Loucy (cell line): ENCODE results near the gene PIM3.

Experiments used
- H2AFZ ChIP-seq: fragments of 200-600 bp; sonication (generic); 2 replicates; pipeline ENCODE4 v1.6.0; 2016; ENCODE audit warnings: antibody characterized with exemption, mild to moderate bottlenecking, low read length, moderate library complexity
- H3F3A ChIP-seq: fragments of 200-600 bp; 2 replicates; pipeline ENCODE4 v1.6.0; 2016; ENCODE audit warnings: antibody characterized with exemption, low read depth, mild to moderate bottlenecking
- H3K27me3 ChIP-seq: fragments of 200-600 bp; sonication (generic); 2 replicates; pipeline ENCODE4 v1.6.1; 2014; ENCODE audit warnings: low read length, mild to moderate bottlenecking; ENCODE audit not compliant: insufficient read depth, poor library complexity, severe bottlenecking
- H3K36me3 ChIP-seq: fragments of 200-600 bp; sonication (generic); 2 replicates; pipeline ENCODE4 v1.6.1; 2016; ENCODE audit warnings: low read length; ENCODE audit not compliant: insufficient read depth
- H3K4me1 ChIP-seq: fragments of 200-600 bp; sonication (generic); 2 replicates; pipeline ENCODE4 v1.5.1; 2014; ENCODE audit warnings: low read length, mild to moderate bottlenecking; ENCODE audit not compliant: insufficient read depth, poor library complexity, severe bottlenecking
- H3K4me2 ChIP-seq: fragments of 200-600 bp; sonication (generic); 2 replicates; pipeline ENCODE4 v1.6.0; 2014; ENCODE audit warnings: antibody characterized with exemption, low read length, low read depth, mild to moderate bottlenecking; ENCODE audit not compliant: poor library complexity, severe bottlenecking
- H3K4me3 ChIP-seq: fragments of 200-600 bp; sonication (generic); 2 replicates; pipeline ENCODE4 v1.5.1; 2014; ENCODE audit warnings: low read length, mild to moderate bottlenecking, mixed read lengths; ENCODE audit not compliant: poor library complexity, severe bottlenecking
- H3K79me2 ChIP-seq: fragments of 200-600 bp; sonication (generic); 2 replicates; pipeline ENCODE4 v1.6.1; 2014; ENCODE audit warnings: low read length; ENCODE audit not compliant: insufficient read depth
- H3K9ac ChIP-seq: fragments of 200-600 bp; sonication (generic); 2 replicates; pipeline ENCODE4 v1.6.0; 2014; ENCODE audit warnings: mild to moderate bottlenecking, low read depth, low read length, moderate library complexity; ENCODE audit not compliant: poor library complexity, severe bottlenecking
- H3K9me2 ChIP-seq: fragments of 200-600 bp; sonication (generic); replicated peaks from 2 replicates; pipeline ENCODE4 v1.6.1; 2016; ENCODE audit warnings: low read depth, low read length, mixed read lengths
- H3K9me3 ChIP-seq: fragments of 200-600 bp; sonication (generic); 2 replicates; pipeline ENCODE4 v1.6.1; 2014; ENCODE audit warnings: mild to moderate bottlenecking, antibody characterized with exemption, low read length, low read depth; ENCODE audit not compliant: insufficient read depth
- H4K20me1 ChIP-seq: fragments of 200-600 bp; sonication (generic); 2 replicates; pipeline ENCODE4 v1.6.0; 2014; ENCODE audit warnings: antibody characterized with exemption, low read length, mild to moderate bottlenecking; ENCODE audit not compliant: insufficient read depth, poor library complexity, severe bottlenecking
- EZH2phosphoT487 ChIP-seq: fragments of 200-600 bp; IDR thresholded peaks from 2 replicates; pipeline ENCODE4 v1.6.1; 2018; ENCODE audit warnings: antibody characterized with exemption, mild to moderate bottlenecking, moderate library complexity, borderline replicate concordance
- TF ChIP-seq, protein P1 (sequence below): fragments of 200-600 bp; sonication (generic); conservative IDR thresholded peaks from 2 replicates; pipeline ENCODE4 v1.5.1; 2014; ENCODE audit warnings: mild to moderate bottlenecking, antibody characterized with exemption, low read length

PIM3 gene

DNA sequence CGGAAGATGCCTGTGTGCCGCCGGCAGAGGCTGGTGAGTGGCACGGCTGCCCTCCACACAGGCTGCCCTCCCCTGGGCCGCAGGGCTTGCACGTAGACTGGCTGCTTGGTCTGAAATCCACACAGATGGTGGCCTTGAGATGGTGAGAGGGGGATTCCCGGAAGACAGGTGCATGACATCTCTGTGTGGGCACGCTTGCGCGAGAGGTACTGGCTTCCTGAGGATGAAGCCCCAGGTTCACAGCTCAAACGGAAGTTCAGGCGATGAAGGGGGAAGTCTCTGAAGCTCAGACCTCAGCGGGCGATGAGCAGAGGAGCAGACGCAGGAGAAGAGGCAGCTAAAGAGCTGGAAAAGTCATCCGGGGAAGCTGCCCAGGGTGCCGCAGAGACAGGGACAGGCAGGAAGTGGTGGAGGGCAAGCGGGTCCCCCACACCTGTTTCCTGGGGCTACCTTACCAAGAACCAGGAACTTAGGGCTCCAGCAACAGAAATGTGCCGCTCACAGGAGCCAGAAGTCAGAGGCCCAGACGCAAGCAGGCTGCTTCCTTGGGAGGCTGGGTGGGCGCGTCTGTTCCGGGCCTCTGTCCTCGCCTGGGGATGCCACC lies 34.9 kb upstream of the PIM3 start:
- TF ChIP-seq EZH2phosphoT487 = no peak
- TF ChIP-seq, protein P1, sequence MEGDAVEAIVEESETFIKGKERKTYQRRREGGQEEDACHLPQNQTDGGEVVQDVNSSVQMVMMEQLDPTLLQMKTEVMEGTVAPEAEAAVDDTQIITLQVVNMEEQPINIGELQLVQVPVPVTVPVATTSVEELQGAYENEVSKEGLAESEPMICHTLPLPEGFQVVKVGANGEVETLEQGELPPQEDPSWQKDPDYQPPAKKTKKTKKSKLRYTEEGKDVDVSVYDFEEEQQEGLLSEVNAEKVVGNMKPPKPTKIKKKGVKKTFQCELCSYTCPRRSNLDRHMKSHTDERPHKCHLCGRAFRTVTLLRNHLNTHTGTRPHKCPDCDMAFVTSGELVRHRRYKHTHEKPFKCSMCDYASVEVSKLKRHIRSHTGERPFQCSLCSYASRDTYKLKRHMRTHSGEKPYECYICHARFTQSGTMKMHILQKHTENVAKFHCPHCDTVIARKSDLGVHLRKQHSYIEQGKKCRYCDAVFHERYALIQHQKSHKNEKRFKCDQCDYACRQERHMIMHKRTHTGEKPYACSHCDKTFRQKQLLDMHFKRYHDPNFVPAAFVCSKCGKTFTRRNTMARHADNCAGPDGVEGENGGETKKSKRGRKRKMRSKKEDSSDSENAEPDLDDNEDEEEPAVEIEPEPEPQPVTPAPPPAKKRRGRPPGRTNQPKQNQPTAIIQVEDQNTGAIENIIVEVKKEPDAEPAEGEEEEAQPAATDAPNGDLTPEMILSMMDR = no peak
- Histone ChIP-seq H2AFZ (no peak overlapping the region), H3K4me1 (peaks cover 14% of the 10 kb centered on the region), H4K20me1 (no peaks in the 10 kb centered on the region), H3K79me2 (no peaks in the 10 kb centered on the region), H3K9ac (peak overlapping the region; percentile 23), H3K9me2 (no peaks in the 10 kb centered on the region), H3F3A (no peaks in the 10 kb centered on the region), H3K4me2 (peak overlapping the region; percentile 8), H3K9me3 (no peaks in the 10 kb centered on the region), H3K36me3 (no peaks in the 10 kb centered on the region), H3K27me3 (no peaks in the 10 kb centered on the region), H3K4me3 (no peak overlapping the region)

DNA sequence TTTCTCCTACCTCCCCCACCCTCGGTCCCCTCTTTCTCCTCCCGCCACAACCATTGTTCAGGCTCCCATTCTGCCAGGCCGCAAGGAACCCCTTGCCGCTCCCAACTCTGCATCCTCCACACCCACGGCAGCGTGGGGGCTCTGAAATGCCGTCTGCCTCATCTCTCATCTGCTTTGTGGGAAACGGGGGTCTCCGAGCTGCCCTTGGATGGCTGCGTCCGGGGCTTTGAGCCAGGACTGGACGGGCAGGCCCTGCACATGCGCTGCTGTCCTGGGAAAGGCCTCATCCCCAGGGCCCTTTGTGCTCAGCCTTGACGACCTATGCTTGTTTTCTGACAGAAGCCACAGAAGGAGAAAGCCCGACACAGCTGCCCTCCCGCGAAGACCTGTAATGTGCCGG lies 33.7 kb upstream of the PIM3 start:
- H3K36me3 ChIP-seq = no peaks in the 10 kb centered on the region
- H2AFZ ChIP-seq = no peak overlapping the region
- H3K4me3 ChIP-seq = no peak overlapping the region
- TF ChIP-seq, protein P1 = no peak
- no peak for TF ChIP-seq EZH2phosphoT487
- no peak overlapping the region for H3K4me2 ChIP-seq
- no peaks in the 10 kb centered on the region for H3K27me3 ChIP-seq
- no peaks in the 10 kb centered on the region for H3K9me3 ChIP-seq
- no peaks in the 10 kb centered on the region for H4K20me1 ChIP-seq
- no peaks in the 10 kb centered on the region for H3F3A ChIP-seq
- peaks cover 23% of the 10 kb centered on the region for H3K4me1 ChIP-seq
- H3K79me2 ChIP-seq = no peaks in the 10 kb centered on the region
- H3K9me2 ChIP-seq = no peaks in the 10 kb centered on the region
- H3K9ac ChIP-seq = no peak overlapping the region

DNA sequence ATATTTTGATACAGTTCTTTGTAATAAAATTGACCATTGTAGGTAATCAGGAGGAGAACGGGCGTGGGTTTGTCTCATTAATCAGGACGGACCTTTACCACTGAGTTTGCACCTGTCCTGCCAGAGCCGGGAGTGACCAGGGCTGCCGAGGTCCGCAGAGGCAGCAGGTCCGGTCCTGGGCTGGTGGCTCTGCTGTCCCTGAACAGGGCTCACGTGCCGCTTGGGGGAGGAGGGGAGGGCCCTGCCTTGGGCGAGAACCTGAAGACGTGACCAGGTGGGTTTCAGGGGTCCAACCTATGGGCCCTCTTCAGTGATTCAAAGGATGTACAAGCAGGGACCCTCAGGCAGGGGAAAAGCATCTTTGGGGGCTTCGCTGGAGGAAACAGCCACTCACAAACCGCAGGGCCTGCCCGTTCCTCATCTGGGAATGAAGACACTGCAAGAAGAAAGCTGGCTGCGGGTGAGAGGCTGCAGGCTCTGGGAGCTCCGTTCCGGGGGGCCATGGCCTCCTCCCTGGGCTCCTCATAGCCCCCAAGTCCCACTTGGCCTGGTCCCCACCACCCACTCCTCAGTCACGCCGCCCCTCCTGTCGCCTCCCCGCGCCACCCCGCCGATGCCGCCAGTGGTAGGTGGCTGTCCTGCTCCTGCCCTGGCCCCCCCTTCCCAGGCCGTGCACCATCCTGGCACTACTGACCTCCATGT lies 32.9 kb upstream of the PIM3 start:
- H2AFZ ChIP-seq = no peak overlapping the region
- H3F3A ChIP-seq = no peaks in the 10 kb centered on the region
- H3K36me3 ChIP-seq = no peaks in the 10 kb centered on the region
- H3K4me1 ChIP-seq = peaks cover 23% of the 10 kb centered on the region
- H3K79me2 ChIP-seq = no peaks in the 10 kb centered on the region
- H3K9ac ChIP-seq = no peak overlapping the region
- TF ChIP-seq, protein P1 = no peak
- no peak for TF ChIP-seq EZH2phosphoT487
- H4K20me1 ChIP-seq = no peaks in the 10 kb centered on the region
- no peak overlapping the region for H3K4me2 ChIP-seq
- no peak overlapping the region for H3K4me3 ChIP-seq
- H3K9me3 ChIP-seq = no peaks in the 10 kb centered on the region
- H3K9me2 ChIP-seq = no peaks in the 10 kb centered on the region
- H3K27me3 ChIP-seq = no peaks in the 10 kb centered on the region
